K562 (cell line): Measurements from ENCODE around the gene TRERF1. TPM values are rescaled to one million over a fixed set of nuclear protein-coding genes. Genes with fewer than 3 reads are reported as not detected.

Experiments
- ATAC-seq: fragments of 200-7000 bp; cut with Tn5 transposase; 3 replicates; pipeline ENCODE4 v1.9.1; 2020; ENCODE audit warnings: moderate library complexity
- BruUV-seq: library from RNA; stranded (reverse); fragments of 400-500 nt; replicated peaks from 2 replicates; lab custom pipeline; 2021; lab: Mats Ljungman, UMichigan
- CTCF ChIA-PET: fragments of 300-600 bp; formaldehyde crosslinking; extraction: SDS; loops from one replicate; lab custom pipeline; 2021; ENCODE audit warnings: low intra/inter-chr PET ratio; lab: Yijun Ruan, JAX
- POLR2A ChIA-PET: fragments of 300-600, 350-650 bp; sonication (Branson Sonifier 250); formaldehyde crosslinking; extraction: SDS; loops from one replicate; lab custom pipeline; 2021; ENCODE audit warnings: antibody characterized with exemption, inconsistent platforms; lab: Yijun Ruan, JAX
- DNase-seq, 4 experiments: peaks; one replicate each; pipeline versions ENCODE4 v3.0.0 to v3.0.0-alpha.2; 2011 to 2018; ENCODE audit warnings: low spot score in 3 of 4, mixed read lengths in 3 of 4; ENCODE audit errors: extremely low read depth in 1 of 4
- FAIRE-seq: peaks from 2 replicates; lab custom pipeline; 2011; peaks lifted over from hg19 to GRCh38; lab: Jason Lieb, UNC
- H2AFZ ChIP-seq: 2 replicates; pipeline ENCODE4 v1.6.0; 2011; ENCODE audit warnings: low read depth, low read length, control low read depth, inconsistent platforms
- H3K27ac ChIP-seq: fragments of 200-600 bp; 3 replicates; pipeline ENCODE4 v1.8.0; 2011; ENCODE audit warnings: low read depth, mild to moderate bottlenecking, control low read depth, inconsistent platforms, low read length, moderate library complexity, mixed read lengths; ENCODE audit errors: extremely low read depth
- H3K27me3 ChIP-seq, 2 experiments: fragments of 300-600 bp in 1 of 2; 2 replicates in 1 of 2; 3 replicates in 1 of 2; pipeline versions ENCODE4 v1.6.0 to v1.8.0; 2011; ENCODE audit warnings: inconsistent platforms in 2 of 2, low read length in 2 of 2, mild to moderate bottlenecking in 1 of 2, mixed read lengths in 1 of 2, moderate library complexity in 1 of 2; ENCODE audit not compliant: control insufficient read depth in 2 of 2, insufficient read depth in 2 of 2
- H3K36me3 ChIP-seq: fragments of 300-600 bp; 3 replicates; pipeline ENCODE4 v1.8.0; 2011; ENCODE audit warnings: mild to moderate bottlenecking, low read length, inconsistent platforms; ENCODE audit not compliant: control insufficient read depth, insufficient read depth
- H3K4me1 ChIP-seq, 2 experiments: fragments of 200-600 bp in 1 of 2; replicated peaks in 1 of 2; 2 replicates in 1 of 2; 3 replicates in 1 of 2; pipeline versions ENCODE4 v1.5.1 to v1.8.0; 2011; ENCODE audit warnings: inconsistent platforms in 2 of 2, low read length in 2 of 2, mild to moderate bottlenecking in 1 of 2, mixed read lengths in 1 of 2, moderate library complexity in 1 of 2; ENCODE audit not compliant: control insufficient read depth in 2 of 2, insufficient read depth in 2 of 2
- H3K4me2 ChIP-seq: 2 replicates; pipeline ENCODE4 v1.6.1; 2011; ENCODE audit warnings: low read length, control low read depth, inconsistent platforms, mixed read lengths; ENCODE audit not compliant: insufficient read depth
- H3K4me3 ChIP-seq: fragments of 200-600 bp; sonication (generic), shearing (Covaris generic); 2 replicates; pipeline ENCODE4 v1.5.1; 2016; ENCODE audit warnings: control low read depth, inconsistent platforms
- H3K79me2 ChIP-seq: fragments of 200-600 bp; 3 replicates; pipeline ENCODE4 v1.8.0; 2011; ENCODE audit warnings: low read length, inconsistent platforms; ENCODE audit not compliant: control insufficient read depth, insufficient read depth
- H3K9ac ChIP-seq, 2 experiments: 2 replicates each; pipeline versions ENCODE4 v1.6.0 to v1.6.1; 2011; ENCODE audit warnings: low read depth in 2 of 2, low read length in 2 of 2, control low read depth in 1 of 2, inconsistent platforms in 1 of 2, mild to moderate bottlenecking in 1 of 2, mixed read lengths in 1 of 2; ENCODE audit not compliant: insufficient read depth in 1 of 2
- H3K9me1 ChIP-seq: one replicate; pipeline ENCODE4 v1.6.0; 2011; ENCODE audit warnings: inconsistent platforms, mild to moderate bottlenecking, low read length, moderate library complexity; ENCODE audit not compliant: control insufficient read depth, insufficient read depth
- H3K9me3 ChIP-seq: replicated peaks from 2 replicates; pipeline ENCODE4 v1.5.1; 2011; ENCODE audit warnings: low read depth, low read length, inconsistent platforms; ENCODE audit not compliant: control insufficient read depth, insufficient read depth
- H4K20me1 ChIP-seq: replicated peaks from 2 replicates; pipeline ENCODE4 v1.6.1; 2011; ENCODE audit warnings: low read length, inconsistent platforms, mixed read lengths; ENCODE audit not compliant: control insufficient read depth, insufficient read depth
- HOMEZ ChIP-seq: fragments of 250-450 bp; sonication (Bioruptor Pico); IDR thresholded peaks from 2 replicates; pipeline ENCODE4 v1.4.0; 2020; ENCODE audit warnings: mild to moderate bottlenecking, moderate library complexity
- MEIS2 ChIP-seq: fragments of 450-650 bp; IDR thresholded peaks from 2 replicates; pipeline ENCODE4 v1.6.1; 2014; ENCODE audit warnings: mild to moderate bottlenecking; ENCODE audit not compliant: partially characterized antibody
- RBM15 ChIP-seq: fragments of 200-400 bp; formaldehyde crosslinking; IDR thresholded peaks from 2 replicates; pipeline ENCODE4 v1.6.1; 2018; ENCODE audit warnings: mild to moderate bottlenecking, low read length, moderate library complexity; ENCODE audit not compliant: insufficient read depth
- SOX6 ChIP-seq: fragments of 450-650 bp; IDR thresholded peaks from 2 replicates; pipeline ENCODE4 v1.6.1; 2014; ENCODE audit warnings: mild to moderate bottlenecking
- SRF ChIP-seq, 2 experiments: fragments of 250-450, 450-650 bp in 1 of 2; sonication (Bioruptor Pico) in 1 of 2; sonication (generic) in 1 of 2; formaldehyde crosslinking; IDR thresholded peaks; 2 replicates each; pipeline versions ENCODE4 v1.5.0 to v1.5.1; 2020 to 2022; ENCODE audit warnings: mild to moderate bottlenecking in 1 of 2, missing genetic modification reagents in 1 of 2
- TCF7 ChIP-seq: sonication (generic); IDR thresholded peaks from 2 replicates; pipeline ENCODE4 v1.6.1; 2016; ENCODE audit warnings: antibody characterized with exemption, borderline replicate concordance
- ZNF12 ChIP-seq: sonication (generic); formaldehyde crosslinking; IDR thresholded peaks from 2 replicates; pipeline ENCODE4 v1.4.0; 2020; ENCODE audit warnings: mild to moderate bottlenecking, missing genetic modification reagents
- ZNF274 ChIP-seq: IDR thresholded peaks from 2 replicates; pipeline ENCODE4 v1.6.1; 2011; ENCODE audit warnings: low read depth, mild to moderate bottlenecking, low read length, moderate library complexity, borderline replicate concordance
- ZNF445 ChIP-seq: fragments of 250-450 bp; sonication (Bioruptor Pico); IDR thresholded peaks from 2 replicates; pipeline ENCODE4 v1.4.0; 2020; ENCODE audit warnings: low read depth, mild to moderate bottlenecking, moderate library complexity
- WGBS: fragments of 100-300 bp; shearing (Covaris generic); methylation state at CpG from one replicate; pipeline ENCODE4 v1.1.6; 2016; ENCODE audit warnings: low coverage, mixed read lengths; ENCODE audit not compliant: insufficient coverage; ENCODE audit errors: missing lambda C conversion rate; 5-methylcytosine and 5-hydroxymethylcytosine counted together
- in situ Hi-C: fragments of 300-500 bp; cut with MboI; formaldehyde crosslinking; loops from 4 replicates; pipeline ENCODE4 v1.15.0; 2018; ENCODE audit warnings: inconsistent platforms, mixed read lengths
- intact Hi-C: fragments of 100-400 bp; cut with micrococcal nuclease; formaldehyde crosslinking; loops from 2 replicates; pipeline ENCODE4 v1.14.2; 2022
- polyA plus RNA-seq, 8 experiments: library from polyadenylated mRNA; depleted of rRNA in 4 of 8; stranded (reverse) in 5 of 8; unstranded in 3 of 8; fragments of >200 nt; fragmentation: Nextera tagmentation in 2 of 8; fragmentation: Illumina TruSeq in 1 of 8; extraction: Ambion mirVana in 2 of 8; extraction: Trizol in 1 of 8; gene quantifications; 2 replicates each; pipeline versions ENCODE4 v1.2.1 to v1.2.3, GENCODE V29; 2011 to 2014; ENCODE audit warnings: inconsistent platforms in 1 of 8, missing spikeins in 1 of 8
- total RNA-seq, 7 experiments: library from RNA; depleted of rRNA in 6 of 7; stranded (reverse); fragments of >200 nt in 6 of 7; fragmentation: Illumina TruSeq in 2 of 7; extraction: Trizol in 2 of 7; gene quantifications; 2 replicates each; pipeline versions ENCODE4 v1.2.1 to v1.2.3, GENCODE V29; 2011 to 2021; ENCODE audit warnings: low replicate concordance in 1 of 7
- TF ChIP-seq, protein P1 (sequence below): fragments of 150-350 bp; IDR thresholded peaks from 2 replicates; pipeline ENCODE4 v1.6.1; 2014; ENCODE audit warnings: low read depth, mild to moderate bottlenecking, low read length, borderline replicate concordance
- TF ChIP-seq, protein P2 (sequence below): IDR thresholded peaks from 2 replicates; pipeline ENCODE4 v1.6.1; 2012; ENCODE audit warnings: low read depth, low read length, improper control_type of control experiment, borderline replicate concordance
- TF ChIP-seq, protein P3 (sequence below): fragments of 250-450 bp; sonication (Bioruptor Pico); IDR thresholded peaks from 2 replicates; pipeline ENCODE4 v1.8.0; 2021; ENCODE audit warnings: mild to moderate bottlenecking, moderate library complexity

TRERF1 gene
- total and polyA plus RNA-seq, 9 of the 15 experiments (the other 6 are each of a cell fraction or from before 2014, with no cell fraction given): 0.04 to 0.20 (median 0.07) TPM; not detected in 3

GRCh38 chr6:42264852-42265390 lies 186.8 kb downstream of the TRERF1 start:
- Histone ChIP-seq H3K27ac (no peak overlapping the region), H3K9me1 (no peaks in the 10 kb centered on the region), H4K20me1 (no peaks in the 10 kb centered on the region; the same call in 1 of the 2 replicates), H3K4me2 (no peak overlapping the region), H3K27me3 (peaks cover 42 to 58% of the 10 kb centered on the region in 2 experiments), H3K36me3 (no peaks in the 10 kb centered on the region), H3K79me2 (no peaks in the 10 kb centered on the region), H3K9ac (no peak overlapping the region), H3K9me3 (no peaks in the 10 kb centered on the region), H3K4me3 (no peak overlapping the region), H3K4me1 (peaks cover 6 to 15% of the 10 kb centered on the region in 2 experiments), H2AFZ (no peak overlapping the region)
- ChIA-PET CTCF (interaction anchor here (0.6 kb wide), 1 partner anchor 1200 kb away, joined by 3 read pairs; no protein-coding TSS in a partner anchor), POLR2A (interaction anchor here (1.2 kb wide), 1 partner anchor 10 kb away, joined by 5 read pairs; no protein-coding TSS in a partner anchor)
- FAIRE-seq: no peak
- no peak for TF ChIP-seq ZNF274
- TF ChIP-seq TCF7: no peak
- TF ChIP-seq, protein P1, sequence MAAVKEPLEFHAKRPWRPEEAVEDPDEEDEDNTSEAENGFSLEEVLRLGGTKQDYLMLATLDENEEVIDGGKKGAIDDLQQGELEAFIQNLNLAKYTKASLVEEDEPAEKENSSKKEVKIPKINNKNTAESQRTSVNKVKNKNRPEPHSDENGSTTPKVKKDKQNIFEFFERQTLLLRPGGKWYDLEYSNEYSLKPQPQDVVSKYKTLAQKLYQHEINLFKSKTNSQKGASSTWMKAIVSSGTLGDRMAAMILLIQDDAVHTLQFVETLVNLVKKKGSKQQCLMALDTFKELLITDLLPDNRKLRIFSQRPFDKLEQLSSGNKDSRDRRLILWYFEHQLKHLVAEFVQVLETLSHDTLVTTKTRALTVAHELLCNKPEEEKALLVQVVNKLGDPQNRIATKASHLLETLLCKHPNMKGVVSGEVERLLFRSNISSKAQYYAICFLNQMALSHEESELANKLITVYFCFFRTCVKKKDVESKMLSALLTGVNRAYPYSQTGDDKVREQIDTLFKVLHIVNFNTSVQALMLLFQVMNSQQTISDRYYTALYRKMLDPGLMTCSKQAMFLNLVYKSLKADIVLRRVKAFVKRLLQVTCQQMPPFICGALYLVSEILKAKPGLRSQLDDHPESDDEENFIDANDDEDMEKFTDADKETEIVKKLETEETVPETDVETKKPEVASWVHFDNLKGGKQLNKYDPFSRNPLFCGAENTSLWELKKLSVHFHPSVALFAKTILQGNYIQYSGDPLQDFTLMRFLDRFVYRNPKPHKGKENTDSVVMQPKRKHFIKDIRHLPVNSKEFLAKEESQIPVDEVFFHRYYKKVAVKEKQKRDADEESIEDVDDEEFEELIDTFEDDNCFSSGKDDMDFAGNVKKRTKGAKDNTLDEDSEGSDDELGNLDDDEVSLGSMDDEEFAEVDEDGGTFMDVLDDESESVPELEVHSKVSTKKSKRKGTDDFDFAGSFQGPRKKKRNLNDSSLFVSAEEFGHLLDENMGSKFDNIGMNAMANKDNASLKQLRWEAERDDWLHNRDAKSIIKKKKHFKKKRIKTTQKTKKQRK: no peak
- no peak for TF ChIP-seq MEIS2
- TF ChIP-seq SOX6: no peak
- TF ChIP-seq, protein P2, sequence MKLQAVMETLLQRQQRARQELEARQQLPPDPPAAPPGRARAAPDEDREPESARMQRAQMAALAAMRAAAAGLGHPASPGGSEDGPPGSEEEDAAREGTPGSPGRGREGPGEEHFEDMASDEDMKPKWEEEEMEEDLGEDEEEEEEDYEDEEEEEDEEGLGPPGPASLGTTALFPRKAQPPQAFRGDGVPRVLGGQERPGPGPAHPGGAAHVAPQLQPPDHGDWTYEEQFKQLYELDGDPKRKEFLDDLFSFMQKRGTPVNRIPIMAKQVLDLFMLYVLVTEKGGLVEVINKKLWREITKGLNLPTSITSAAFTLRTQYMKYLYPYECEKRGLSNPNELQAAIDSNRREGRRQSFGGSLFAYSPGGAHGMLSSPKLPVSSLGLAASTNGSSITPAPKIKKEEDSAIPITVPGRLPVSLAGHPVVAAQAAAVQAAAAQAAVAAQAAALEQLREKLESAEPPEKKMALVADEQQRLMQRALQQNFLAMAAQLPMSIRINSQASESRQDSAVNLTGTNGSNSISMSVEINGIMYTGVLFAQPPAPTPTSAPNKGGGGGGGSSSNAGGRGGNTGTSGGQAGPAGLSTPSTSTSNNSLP: no peak
- no peak for TF ChIP-seq ZNF445
- TF ChIP-seq RBM15: no peak
- TF ChIP-seq, protein P3, sequence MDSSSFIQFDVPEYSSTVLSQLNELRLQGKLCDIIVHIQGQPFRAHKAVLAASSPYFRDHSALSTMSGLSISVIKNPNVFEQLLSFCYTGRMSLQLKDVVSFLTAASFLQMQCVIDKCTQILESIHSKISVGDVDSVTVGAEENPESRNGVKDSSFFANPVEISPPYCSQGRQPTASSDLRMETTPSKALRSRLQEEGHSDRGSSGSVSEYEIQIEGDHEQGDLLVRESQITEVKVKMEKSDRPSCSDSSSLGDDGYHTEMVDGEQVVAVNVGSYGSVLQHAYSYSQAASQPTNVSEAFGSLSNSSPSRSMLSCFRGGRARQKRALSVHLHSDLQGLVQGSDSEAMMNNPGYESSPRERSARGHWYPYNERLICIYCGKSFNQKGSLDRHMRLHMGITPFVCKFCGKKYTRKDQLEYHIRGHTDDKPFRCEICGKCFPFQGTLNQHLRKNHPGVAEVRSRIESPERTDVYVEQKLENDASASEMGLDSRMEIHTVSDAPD: no peak
- no peak for TF ChIP-seq ZNF12 (CRISPR knock-in tag)
- no peak for TF ChIP-seq SRF (CRISPR knock-in tag; IDR thresholded peaks at IDR 0.05)
- TF ChIP-seq HOMEZ (CRISPR knock-in tag): no peak
- 7% methylated on average over 5 of the region's 5 CpGs for WGBS
- no peak for ATAC-seq
- no peak for DNase-seq
- intact Hi-C loops: loop anchor here (5.0 to 10.0 kb wide), 2 partner anchors 282 to 460 kb away; partner anchors contain the start of gene PRPH2
- no TSS peak for BruUV-seq
- in situ Hi-C loops: no loop called here
